ENCODE data around the gene DYNLRB2.

Gene DYNLRB2

DNA sequence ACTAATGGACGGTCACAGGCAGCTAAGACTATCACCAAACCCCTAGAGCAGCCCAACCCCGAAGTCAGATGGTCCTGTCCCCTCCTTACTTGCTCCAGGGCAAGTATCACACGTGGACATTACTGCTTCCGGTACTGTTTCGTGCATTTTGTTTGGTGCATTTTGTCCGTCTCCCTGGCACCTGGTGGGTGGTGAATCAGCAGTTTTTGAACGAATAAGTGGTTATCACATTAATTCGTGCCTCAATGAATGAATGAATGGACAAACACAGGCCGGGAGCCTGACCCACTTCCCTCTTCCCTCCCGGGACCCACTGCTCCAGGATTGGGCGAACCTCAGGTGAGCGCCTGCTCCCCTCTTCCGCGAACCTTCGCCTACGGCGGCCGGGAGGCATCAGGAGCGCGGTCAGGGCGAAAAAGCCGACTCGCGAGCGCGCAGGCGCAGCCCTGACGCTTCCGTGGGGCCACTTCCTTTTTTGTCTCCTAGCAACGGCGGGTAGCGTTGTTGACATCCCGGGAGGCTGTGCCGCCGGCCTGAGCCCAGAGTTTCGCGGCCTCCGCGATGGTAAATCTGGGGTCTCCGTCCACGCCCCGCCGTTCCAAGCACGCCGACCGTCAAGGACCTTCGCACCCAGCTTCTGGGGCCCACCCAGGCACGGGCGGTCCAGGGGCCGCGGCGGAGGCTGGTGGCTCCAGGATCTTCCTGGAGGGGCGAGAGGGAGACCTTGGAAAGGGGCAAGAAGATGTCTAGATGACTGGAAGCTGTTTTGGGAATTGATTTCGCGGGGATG lies at the start of gene DYNLRB2:
Gene DYNLRB2, plus strand, starts transcription at position 478 of the 790 bp plus-strand sequence. Its CDS starts 84 bp downstream, at position 562.
- DNase-seq (ENCODE audit: low spot score): peak; percentile 95

DNA sequence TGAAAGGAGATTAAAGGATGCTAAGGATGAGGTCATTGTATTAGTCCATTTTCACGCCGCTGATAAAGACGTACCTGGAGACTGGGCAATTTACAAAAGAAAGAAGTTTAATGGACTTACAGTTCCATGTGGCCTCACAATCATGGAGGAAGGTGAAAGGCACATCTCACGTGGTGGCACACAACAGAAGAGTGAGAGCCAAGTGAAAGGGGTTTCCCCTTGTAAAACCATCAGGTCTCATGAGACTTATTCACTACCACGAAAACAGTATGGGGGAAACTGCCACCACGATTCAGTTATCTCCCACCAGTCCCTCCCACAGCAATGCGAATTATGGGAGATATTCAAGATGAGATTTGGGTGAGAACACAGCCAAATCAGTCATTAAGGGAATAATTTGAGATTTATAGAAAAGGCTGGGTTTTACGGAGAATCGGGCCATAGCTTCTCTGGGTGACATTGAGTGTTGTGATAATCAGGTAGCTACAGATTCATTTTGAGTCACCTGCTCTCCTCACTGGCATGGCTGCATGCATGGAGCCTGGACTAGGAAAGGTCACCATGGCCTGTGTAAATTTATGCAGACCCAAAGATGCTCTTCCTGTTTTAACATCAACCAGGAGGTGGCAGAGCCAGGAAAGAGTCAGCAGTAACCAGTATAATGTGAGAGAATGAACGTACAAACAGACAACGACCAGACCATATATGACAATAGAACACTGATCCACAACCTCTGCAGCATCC lies 40.5 kb upstream of the DYNLRB2 start:
- no peak for DNase-seq (ENCODE audit: low spot score)

DNA sequence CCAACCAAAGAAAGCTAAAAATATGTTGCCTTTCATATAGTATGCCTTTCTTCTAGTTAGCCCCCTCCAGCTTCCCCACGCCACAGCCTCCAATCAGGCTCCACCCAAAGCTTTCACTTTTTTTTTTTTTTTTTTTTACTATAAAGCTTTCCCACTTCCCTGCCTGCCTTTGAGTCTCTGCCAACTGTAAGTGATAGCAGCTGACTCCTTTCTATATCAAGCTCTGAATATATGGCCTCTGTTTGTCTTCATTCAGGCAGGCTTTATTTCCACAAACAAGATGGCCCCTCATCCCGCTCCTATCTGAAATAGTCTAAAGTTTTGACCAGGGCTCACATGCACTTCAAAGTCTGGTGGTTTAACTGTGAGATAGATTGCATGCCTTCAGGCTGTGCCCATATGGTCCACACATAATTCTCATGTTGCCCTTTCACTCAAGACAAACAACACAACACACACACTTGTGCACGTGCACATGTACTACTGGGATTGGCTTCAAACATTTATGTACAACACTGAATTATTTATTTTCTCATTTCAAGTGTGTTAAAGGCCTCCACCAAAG lies 39.8 kb upstream of the DYNLRB2 start:
- no peak for DNase-seq (ENCODE audit: low spot score)

DNA sequence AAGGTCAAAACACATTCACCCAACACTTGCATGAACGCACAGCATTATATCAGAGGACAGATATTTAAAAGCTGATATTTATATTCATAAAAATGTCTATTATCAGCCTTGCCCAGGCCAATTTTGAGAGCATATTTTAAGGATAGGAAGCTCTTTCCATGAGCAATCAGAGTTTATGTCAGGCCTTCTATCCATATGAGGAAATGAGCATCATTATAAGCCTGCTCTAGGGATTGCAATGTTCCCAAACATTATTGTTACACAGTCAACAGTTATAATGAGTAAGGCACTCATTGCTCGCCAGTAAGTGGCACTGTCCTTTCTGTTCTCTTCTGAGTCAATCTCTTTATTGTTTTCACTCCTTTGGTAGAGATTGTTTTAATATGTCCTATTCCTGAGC lies 37.7 kb upstream of the DYNLRB2 start:
- peak; percentile 7 for DNase-seq (ENCODE audit: low spot score)

DNA sequence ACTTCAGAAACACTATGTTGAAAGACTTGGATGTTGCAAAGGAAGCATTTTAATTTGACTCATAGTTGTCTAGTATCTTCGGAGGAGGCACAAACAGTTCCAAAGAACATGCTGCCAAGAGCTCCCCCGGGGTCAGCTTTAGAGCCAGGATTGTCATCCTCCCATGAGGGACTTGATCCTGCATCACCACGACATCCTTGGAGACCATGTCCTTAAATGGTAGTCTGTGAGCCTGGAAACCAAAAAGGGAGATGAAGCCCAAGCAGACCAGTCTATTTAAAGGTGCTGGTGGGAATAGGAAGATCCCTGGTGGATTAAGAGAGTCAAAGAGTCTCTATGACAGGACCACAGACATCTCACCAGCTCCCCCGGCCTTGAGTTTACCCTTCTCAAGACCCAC lies 33.3 kb upstream of the DYNLRB2 start:
- DNase-seq (ENCODE audit: low spot score): no peak

DNA sequence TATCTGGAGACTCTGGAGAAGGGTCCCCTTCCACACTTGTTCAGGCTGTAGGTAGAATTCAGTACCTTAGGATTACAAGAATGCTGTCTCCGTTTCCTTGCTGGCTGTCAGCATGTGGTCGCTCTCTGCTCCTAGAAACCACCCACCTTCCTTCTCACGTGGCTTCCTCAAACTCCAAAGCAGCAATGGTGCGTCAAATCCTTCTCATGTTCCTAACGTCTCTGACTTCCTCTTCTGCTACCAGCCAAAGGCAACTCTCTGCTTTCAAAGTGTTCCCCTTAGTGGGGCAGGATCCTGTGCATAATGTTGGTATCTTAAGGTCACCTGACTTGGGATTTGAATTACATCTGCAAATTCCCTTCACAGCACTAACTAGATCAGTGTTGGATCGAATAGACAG lies 30.9 kb upstream of the DYNLRB2 start:
- DNase-seq (ENCODE audit: low spot score): peak; percentile 5

DNA sequence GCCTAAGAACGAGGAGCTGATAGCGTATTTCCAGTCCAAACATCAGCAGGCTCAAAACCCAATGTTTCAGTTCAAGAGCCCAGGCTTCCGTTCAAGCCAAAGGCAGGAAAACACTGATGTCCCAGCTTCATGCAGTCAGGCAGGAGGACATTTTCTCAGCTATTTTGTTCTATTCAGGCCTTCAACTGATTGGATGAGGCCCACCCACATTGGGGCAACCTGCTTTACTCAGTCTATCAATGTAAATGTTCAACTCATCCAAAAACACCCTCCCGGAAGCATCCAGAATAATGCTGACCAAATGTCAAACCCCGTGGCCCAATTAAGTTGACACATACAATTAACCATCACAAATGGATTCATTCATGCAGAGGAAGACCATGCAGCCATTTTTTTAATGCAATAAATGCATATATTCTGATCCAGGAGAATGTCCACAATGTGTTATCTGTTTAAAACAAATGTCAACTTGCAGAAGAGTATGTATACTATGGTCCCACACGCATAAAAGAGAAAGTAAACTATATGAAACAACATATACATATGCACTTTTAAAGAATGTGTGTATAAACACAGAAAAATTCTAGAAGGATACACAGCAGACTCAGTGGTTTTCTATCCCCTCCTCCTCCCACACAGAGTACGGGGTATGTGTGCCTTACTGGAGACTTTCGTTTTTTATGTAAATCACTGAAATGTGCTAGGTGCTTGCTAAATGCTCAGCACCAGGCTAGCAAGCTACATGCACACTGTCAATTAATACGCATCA lies 28.8 kb upstream of the DYNLRB2 start:
- no peak for DNase-seq (ENCODE audit: low spot score)

DNA sequence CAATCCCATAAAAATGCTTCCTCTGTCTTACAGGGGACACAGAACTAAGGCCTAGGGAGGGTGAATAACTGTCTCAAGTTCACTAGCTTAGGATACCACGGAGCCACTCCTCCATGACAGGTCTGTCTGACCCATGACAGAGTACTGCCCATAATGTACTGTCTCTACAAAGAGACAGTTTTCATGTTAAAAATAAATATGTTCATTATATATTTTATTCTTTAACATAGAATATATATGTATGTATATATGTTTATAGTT lies 28.3 kb upstream of the DYNLRB2 start:
- DNase-seq (ENCODE audit: low spot score): no peak

DNA sequence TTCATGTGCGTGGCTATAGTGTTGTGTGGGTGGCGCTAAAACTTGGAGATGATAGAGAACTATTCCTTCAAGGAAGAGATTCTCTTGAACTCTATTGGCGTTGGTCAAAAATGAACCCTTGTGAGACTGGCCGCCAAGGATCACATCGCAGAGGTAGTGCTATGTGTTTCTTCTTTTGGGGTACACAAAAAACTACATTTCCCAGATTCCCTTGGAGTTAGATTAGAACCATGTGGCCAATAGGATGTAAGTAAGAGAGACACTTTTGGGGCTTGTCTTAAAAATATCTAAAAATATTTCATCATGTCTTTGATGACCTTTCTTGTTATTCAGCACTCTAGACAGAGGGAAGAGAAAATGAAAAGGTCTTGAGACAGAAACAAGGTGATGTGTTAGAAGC lies 25.4 kb upstream of the DYNLRB2 start:
- no peak for DNase-seq (ENCODE audit: low spot score)

DNA sequence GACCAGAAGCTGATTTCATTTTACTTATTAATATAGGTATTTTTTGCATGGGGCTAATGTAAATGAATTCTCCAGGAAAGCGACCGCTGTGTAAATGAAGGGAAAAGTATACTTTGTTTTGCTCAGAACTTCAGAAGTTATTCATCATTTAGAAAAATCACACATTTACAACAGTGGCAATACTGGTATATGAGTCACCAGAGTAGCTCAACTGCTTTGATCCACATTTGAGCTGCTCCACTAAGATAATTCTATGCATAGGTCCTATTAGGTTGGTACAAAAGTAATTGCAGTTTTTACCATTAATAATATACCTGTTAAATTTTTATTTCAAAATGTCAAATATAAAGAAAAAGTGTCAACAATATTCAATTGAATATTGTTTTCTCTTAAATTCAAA lies 22.9 kb upstream of the DYNLRB2 start:
- DNase-seq (ENCODE audit: low spot score): no peak

DNA sequence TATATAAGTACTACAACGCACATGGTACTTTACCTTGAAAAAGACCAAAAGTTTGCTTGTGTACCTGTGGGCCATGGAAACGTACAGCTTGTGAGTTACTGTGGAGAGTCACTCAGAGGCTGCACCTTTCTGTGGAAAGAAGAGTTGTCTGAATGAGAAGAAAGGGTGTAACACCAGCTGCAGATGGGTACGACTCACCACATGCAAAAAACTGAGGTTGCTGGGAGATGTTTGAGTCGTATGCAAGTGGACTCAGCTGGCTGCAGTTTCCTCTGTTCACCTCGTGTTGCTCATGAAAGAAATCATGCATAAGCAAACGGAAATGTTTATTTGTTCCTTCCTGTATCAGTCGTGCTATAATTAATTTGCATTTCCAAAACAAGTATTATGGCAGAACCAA lies 22.4 kb upstream of the DYNLRB2 start:
- DNase-seq (ENCODE audit: low spot score): no peak

DNA sequence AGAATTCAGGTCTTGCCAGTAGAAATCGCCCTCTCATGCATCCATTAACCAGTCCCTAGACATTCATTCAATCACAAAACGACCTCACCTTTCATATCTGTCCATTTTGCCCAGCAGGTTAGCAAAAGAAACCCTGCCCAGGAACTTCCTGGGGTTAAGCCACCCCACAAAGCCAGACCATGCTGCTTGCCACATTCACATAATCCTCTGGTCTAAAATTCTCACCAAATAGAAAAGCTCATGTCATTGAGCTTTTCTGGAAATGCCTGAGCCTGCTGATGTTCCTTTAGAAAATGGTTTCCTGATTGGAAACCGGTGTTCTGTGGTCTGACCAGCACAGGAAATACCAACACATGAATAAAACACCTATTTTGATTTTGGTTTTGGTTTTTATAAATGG lies 21.6 kb upstream of the DYNLRB2 start:
- no peak for DNase-seq (ENCODE audit: low spot score)

DNA sequence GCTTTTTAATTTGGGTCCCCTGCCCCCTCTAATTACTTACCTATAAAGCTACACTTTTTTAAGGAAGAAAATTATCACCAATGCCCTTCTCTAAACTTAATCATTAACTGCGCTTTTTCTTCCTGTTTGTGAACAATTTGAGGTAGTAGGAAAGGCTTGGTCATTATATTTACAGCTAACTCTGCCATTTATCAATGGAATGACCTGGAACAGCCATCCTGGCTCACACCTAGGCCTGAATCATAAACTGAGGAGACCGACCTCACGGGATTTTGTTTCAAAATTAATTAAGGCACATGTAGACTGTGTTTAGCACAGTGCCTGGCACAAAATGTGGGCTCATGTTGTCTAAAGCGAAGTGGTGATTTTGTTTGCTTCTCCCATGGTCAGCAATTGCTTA lies 15.4 kb upstream of the DYNLRB2 start:
- no peak for DNase-seq (ENCODE audit: low spot score)

DNA sequence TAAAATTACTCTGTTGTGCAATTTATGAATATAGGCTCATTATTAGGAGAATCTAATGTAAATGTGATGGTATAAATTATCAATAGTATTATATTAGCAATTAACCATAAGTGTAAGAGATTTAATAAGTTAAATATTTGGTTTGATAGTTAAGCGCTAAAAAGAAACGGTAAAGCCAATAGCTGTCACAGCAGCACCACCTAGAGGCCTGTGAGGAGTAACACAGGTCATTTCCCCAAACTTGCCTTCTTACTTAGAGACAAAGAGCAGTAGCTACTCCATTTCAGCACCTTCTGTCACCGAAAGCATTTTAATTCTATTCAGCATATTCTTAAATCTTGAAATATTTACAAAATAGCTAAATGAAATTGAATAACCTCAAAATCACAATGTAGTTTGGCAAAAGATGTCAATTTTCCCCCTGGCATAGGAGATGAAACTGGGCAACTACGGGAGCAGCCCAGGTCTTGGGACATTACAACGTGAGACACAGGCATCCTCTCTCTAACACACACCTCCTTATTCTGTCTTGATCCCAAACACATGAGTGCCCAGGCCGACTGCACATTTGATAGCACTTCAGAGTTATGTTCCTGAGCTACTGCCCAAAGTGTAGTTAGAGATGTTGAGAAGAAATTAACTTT lies 14.3 kb upstream of the DYNLRB2 start:
- peak; percentile 70 for DNase-seq (ENCODE audit: low spot score)

DNA sequence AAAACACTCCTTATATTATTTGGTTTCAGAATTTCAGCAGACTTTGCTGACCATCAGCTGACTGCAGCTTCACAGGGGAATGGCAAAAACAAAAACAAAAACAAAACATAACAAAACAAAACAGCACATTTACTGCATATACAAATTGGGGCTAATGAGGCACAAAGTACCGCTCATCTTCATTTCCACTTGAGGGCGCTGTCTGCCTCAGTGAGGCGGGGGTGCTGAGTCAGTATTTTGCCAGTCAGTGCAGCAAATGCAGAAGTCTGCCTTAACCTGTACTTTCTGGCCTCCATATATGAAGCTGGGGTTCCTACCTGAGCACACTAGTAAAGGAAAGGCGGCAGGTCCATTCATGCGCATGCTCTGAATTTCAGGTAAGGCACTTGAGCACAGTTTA lies 13.5 kb upstream of the DYNLRB2 start:
- DNase-seq (ENCODE audit: low spot score): no peak

DNA sequence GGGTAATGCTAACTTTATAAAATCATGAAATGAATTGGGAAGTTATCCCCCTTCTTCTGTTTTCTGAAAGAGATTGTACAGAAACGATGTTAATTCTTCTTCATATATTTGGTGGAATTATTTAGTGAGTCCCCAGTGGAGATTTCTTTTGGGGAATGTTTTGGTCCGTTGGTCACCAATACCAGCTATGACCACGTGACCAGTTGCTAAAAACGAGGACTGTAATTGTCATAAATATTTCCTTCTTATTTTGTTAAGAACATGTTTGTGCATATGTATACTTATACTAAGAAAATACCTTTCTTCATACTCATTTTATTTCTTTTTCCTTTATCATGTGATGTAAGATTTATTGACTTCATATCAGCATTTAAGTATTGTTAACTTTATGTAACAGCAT lies 10.3 kb upstream of the DYNLRB2 start:
- no peak for DNase-seq (ENCODE audit: low spot score)

DNA sequence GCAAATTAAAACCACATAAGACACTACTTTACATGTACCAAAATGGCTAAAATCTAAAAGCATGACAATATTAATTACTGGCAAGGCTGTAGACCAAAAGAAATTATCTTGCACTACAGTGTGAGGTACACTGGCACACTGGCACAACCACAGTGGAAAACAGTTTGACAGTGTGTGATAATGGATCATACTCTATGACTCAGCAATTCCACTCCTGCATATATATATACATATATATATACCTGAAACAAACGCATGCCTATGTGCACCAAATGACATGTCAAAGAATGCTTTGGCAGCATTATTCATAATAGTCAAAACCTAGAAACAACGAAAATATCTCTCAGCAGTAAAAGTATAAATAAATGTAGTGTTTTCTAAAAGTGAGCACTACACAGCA lies 4.6 kb upstream of the DYNLRB2 start:
- DNase-seq (ENCODE audit: low spot score): no peak

DNA sequence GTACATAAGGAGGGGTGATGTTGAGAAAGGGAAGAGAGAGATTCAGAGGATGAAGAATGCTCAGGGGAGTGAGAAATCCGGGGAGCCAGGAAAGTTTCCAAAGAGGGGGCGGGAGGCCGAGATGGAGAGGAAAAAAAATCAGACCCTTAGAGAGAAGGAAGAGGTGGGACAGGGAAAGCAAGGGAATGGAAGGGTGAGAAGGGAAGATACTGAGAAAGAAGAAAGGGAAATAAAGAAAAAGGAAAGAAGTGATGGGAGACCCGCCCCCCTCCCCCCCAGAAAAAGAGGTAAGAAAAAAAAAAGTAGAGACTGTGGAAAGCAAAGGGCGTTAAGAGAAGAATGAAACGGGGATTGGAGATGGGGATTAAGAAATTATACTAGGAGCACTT lies 507 bp downstream of the DYNLRB2 start:
- DNase-seq (ENCODE audit: low spot score): no peak

DNA sequence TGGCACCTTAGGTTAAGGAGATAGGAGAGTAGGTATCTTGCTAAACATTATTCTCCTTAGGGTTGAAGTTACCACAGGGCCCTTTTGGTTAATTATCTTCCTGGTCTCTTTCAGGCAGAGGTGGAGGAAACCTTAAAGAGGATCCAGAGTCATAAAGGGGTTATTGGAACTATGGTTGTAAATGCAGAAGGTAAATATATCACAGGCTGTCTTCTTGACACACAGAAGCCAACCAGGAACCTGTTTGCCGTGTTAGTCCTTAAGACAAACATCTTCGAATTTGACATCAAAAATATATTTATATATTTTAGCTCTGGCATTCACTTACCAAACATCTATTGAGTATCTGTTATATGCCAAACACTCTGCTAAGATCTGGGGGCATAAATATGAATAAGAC lies 2.4 kb downstream of the DYNLRB2 start:
- DNase-seq (ENCODE audit: low spot score): no peak

DNA sequence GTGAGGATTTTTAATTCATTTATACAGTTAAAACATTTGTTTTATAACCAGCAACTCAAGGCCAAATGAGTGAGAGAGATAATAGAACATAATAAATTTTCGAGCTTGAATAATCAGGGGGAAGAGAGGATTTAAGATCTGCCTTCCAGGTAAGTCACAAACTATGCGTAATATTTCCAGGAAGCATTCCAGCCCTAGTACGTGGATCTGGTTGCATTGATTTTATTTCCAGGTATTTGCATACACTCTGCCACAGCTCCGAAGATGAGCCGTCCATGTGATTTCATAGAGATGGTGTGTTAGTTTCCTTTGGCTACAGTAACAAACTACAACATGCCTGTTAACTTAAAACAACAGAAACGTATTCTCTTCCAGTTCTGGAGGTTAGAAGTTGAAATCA lies 3.5 kb downstream of the DYNLRB2 start:
- DNase-seq (ENCODE audit: low spot score): no peak

DNA sequence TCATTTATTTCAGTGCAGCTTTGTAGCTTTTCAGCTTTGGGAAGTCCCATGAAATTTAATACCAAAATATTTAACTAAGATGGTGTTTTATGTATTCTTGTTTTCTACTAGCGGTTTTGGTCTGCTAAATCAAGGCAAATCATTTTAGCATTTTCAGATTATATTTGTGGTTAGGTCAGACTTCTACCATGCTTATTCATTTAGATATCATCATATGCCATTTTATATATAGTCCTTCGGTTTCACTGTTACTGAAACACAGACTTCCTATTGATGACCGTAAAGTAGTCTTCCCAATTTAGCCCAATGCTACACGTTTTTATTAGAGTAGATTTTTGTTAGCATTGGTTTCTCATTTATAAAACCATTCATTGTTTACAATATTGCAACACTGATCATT lies 5.5 kb downstream of the DYNLRB2 start:
- DNase-seq (ENCODE audit: low spot score): no peak

DNA sequence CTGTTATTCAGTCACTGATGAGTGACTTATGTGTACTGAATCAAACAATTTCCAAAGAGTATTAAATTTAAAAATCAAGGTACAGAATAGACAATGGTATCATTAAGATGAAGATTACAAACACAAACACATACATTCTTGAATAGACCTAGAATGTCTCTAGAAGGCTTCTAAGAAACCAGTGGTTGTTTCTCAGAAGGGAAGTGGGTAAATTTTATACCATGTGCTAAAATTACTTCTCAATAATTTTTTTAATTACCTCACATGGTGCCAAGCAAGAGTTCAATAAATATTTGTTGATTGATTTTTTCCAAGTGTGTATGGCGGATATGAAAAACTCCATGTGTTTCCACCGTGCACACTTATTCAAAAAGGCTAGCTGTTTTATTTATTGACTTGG lies 6.4 kb downstream of the DYNLRB2 start:
- no peak for DNase-seq (ENCODE audit: low spot score)
